ENCODE data around the gene NPLOC4. TPM values are rescaled to one million over a fixed set of nuclear protein-coding genes. Genes with fewer than 3 reads are reported as not detected.

Gene NPLOC4
- total and polyA plus RNA-seq, 12 donors = 41.7 to 140 (median 80.3) TPM

- no peaks in the 10 kb centered on the region for H3K9me3 ChIP-seq (replicated peaks in 1 of 3)
- H3K4me3 ChIP-seq = no peak overlapping the region
- TF ChIP-seq CTCF (IDR thresholded peaks at IDR 0.05) (no peak), POLR2A (IDR thresholded peaks at IDR 0.05) (no peak)
- no peak for DNase-seq
- H3K4me1 ChIP-seq (replicated peaks in 1 of 2) = no peaks in the 10 kb centered on the region
- peaks cover 22% of the 10 kb centered on the region for H3K27me3 ChIP-seq
- intact Hi-C loops (cut with DNase I) = no loop called here
- no peaks in the 10 kb centered on the region for H3K36me3 ChIP-seq (replicated peaks in 1 of 2)
- H3K27ac ChIP-seq = no peak overlapping the region
- 70 to 87% (median 77%) methylated on average over 2 to 6 of the region's 6 CpGs for WGBS, 4 donors
These were observed 107.5 kb downstream of the NPLOC4 start for GRCh38 chr17:81529437-81529803.

- H3K27ac ChIP-seq = no peak overlapping the region
- 72 to 88% (median 78%) methylated on average over 27 to 62 of the region's 62 CpGs for WGBS, 4 donors
- no peaks in the 10 kb centered on the region for H3K36me3 ChIP-seq (replicated peaks in 1 of 2)
- no peak for TF ChIP-seq CTCF (IDR thresholded peaks at IDR 0.05)
- TF ChIP-seq POLR2A (IDR thresholded peaks at IDR 0.05) = no peak
- no peaks in the 10 kb centered on the region for H3K4me1 ChIP-seq (replicated peaks in 1 of 2)
- H3K27me3 ChIP-seq = peaks cover 26% of the 10 kb centered on the region
- intact Hi-C loops (cut with DNase I) = no loop called here
- H3K4me3 ChIP-seq = no peak overlapping the region
- H3K9me3 ChIP-seq (replicated peaks in 1 of 3) = no peaks in the 10 kb centered on the region
- DNase-seq = no peak
These were observed 108.1 kb downstream of the NPLOC4 start for GRCh38 chr17:81528651-81529436.

- Histone ChIP-seq H3K4me3 (no peak overlapping the region), H3K4me1 (replicated peaks in 1 of 2) (no peaks in the 10 kb centered on the region), H3K36me3 (replicated peaks in 1 of 2) (no peaks in the 10 kb centered on the region), H3K9me3 (replicated peaks in 1 of 3) (no peaks in the 10 kb centered on the region), H3K27me3 (peaks cover 31% of the 10 kb centered on the region), H3K27ac (no peak overlapping the region)
- WGBS, 4 donors = 52 to 61% (median 55%) methylated on average over 4 to 20 of the region's 20 CpGs
- no peak for DNase-seq
- TF ChIP-seq POLR2A (IDR thresholded peaks at IDR 0.05) = no peak
- no peak for TF ChIP-seq CTCF (IDR thresholded peaks at IDR 0.05)
- intact Hi-C loops (cut with DNase I) = no loop called here
These were observed 108.6 kb downstream of the NPLOC4 start for GRCh38 chr17:81528384-81528650.

GRCh38 chr17:81527591-81528383 is 109.1 kb downstream of the NPLOC4 start, which contains the start of gene FSCN2:
TSS of gene FSCN2 (plus strand) at chr17:81528377. CDS start at chr17:81528532, 155 bp downstream.
- intact Hi-C loops (cut with DNase I) = no loop called here
- no peak for DNase-seq
- H3K27me3 ChIP-seq = peaks cover 32% of the 10 kb centered on the region
- no peaks in the 10 kb centered on the region for H3K4me1 ChIP-seq (replicated peaks in 1 of 2)
- H3K9me3 ChIP-seq (replicated peaks in 1 of 3) = no peaks in the 10 kb centered on the region
- no peaks in the 10 kb centered on the region for H3K36me3 ChIP-seq (replicated peaks in 1 of 2)
- TF ChIP-seq CTCF (IDR thresholded peaks at IDR 0.05) (no peak), POLR2A (IDR thresholded peaks at IDR 0.05) (no peak)
- no peak within 1 kb of the TSS for H3K4me3 ChIP-seq
- no peak within 1 kb of the TSS for H3K27ac ChIP-seq
- 48 to 59% (median 51%) methylated on average over 26 to 42 of the region's 42 CpGs for WGBS, 4 donors
